Lung (tissue), 12 donors: ENCODE measurements around the gene CAMK2B. TPM values are rescaled to one million over a fixed set of nuclear protein-coding genes. Genes with fewer than 3 reads are reported as not detected.

ENCODE experiments used
- ATAC-seq: fragments of 200-7000 bp; cut with Tn5 transposase; one replicate; pipeline ENCODE4 v1.9.1; 2020; ENCODE audit warnings: moderate number of reproducible peaks; ENCODE audit not compliant: insufficient read depth, low FRiP score
- DNase-seq, 3 donors: peaks; one replicate each; pipeline ENCODE4 v3.0.0-alpha.2; 2013 to 2017
- H3K27ac ChIP-seq, 2 donors: one replicate each; pipeline ENCODE4 v1.5.1; 2013; ENCODE audit warnings: mild to moderate bottlenecking in 2 of 2, moderate library complexity in 2 of 2, control low read depth in 1 of 2, inconsistent platforms in 1 of 2, low read depth in 1 of 2, low read length in 1 of 2
- H3K27me3 ChIP-seq, 3 donors: one replicate each; pipeline ENCODE4 v1.5.1; 2013; ENCODE audit warnings: low read length in 2 of 3; ENCODE audit not compliant: control insufficient read depth in 3 of 3, insufficient read depth in 3 of 3
- H3K36me3 ChIP-seq, 4 donors: one replicate each; pipeline ENCODE4 v1.5.1; 2013; ENCODE audit warnings: low read length in 4 of 4, mild to moderate bottlenecking in 1 of 4, moderate library complexity in 1 of 4; ENCODE audit not compliant: control insufficient read depth in 4 of 4, insufficient read depth in 4 of 4
- H3K4me1 ChIP-seq, 5 donors: one replicate each; pipeline ENCODE4 v1.5.1; 2013; ENCODE audit warnings: low read length in 5 of 5, mild to moderate bottlenecking in 2 of 5, moderate library complexity in 1 of 5; ENCODE audit not compliant: control insufficient read depth in 5 of 5, insufficient read depth in 5 of 5
- H3K4me3 ChIP-seq: one replicate; pipeline ENCODE4 v1.5.1; 2013; ENCODE audit warnings: mild to moderate bottlenecking, control low read depth, moderate library complexity
- H3K9ac ChIP-seq, 2 donors: one replicate each; pipeline ENCODE4 v1.5.1; 2013; ENCODE audit warnings: low read length in 2 of 2, control low read depth in 1 of 2; ENCODE audit not compliant: insufficient read depth in 1 of 2
- H3K9me3 ChIP-seq, 4 donors: one replicate each; pipeline ENCODE4 v1.5.1; 2013; ENCODE audit warnings: low read length in 3 of 4, mild to moderate bottlenecking in 1 of 4, moderate library complexity in 1 of 4; ENCODE audit not compliant: control insufficient read depth in 4 of 4, insufficient read depth in 3 of 4
- WGBS, 2 donors: extraction: QIAGEN DNeasy Blood & Tissue Kit; methylation state at CpG; one replicate each; pipeline ENCODE4 v1.1.7; 2013; 5-methylcytosine and 5-hydroxymethylcytosine counted together
- polyA plus RNA-seq, 2 donors: library from polyadenylated mRNA; stranded (reverse); fragments of 200-250 nt; gene quantifications; one replicate each; pipeline ENCODE4 v1.2.1, GENCODE V29; 2013
- total RNA-seq, 2 donors: library from RNA; depleted of rRNA in 1 of 2; stranded (reverse); fragments of >200 nt in 1 of 2; gene quantifications; one replicate each; pipeline ENCODE4 v1.2.1, GENCODE V29; 2014 to 2021
- TF ChIP-seq, protein P1 (sequence below): IDR thresholded peaks from 2 replicates; pipeline ENCODE4 v1.5.1; 2012; ENCODE audit warnings: mild to moderate bottlenecking; ENCODE audit errors: control extremely low read depth, extremely low read depth
- donor health status: control.
- donor health status: control.
- donor health status: Bipolar disorder and iron deficiency.
- donor health status: healthy.
- donor health status: DM: yes; HTN: yes; CAD: no.

The CAMK2B gene
- total and polyA plus RNA-seq, 4 donors: 0.12 to 0.80 (median 0.33) TPM

- DNase-seq (no peak), ATAC-seq (no peak)
- Histone ChIP-seq H3K9me3 (no peaks in the 10 kb centered on the region), H3K36me3 (no peaks in the 10 kb centered on the region), H3K27me3 (no peaks in the 10 kb centered on the region), H3K27ac (no peak overlapping the region), H3K4me1 (peaks cover 0 to 35% (median 0%) of the 10 kb centered on the region in 5 donors), H3K9ac (no peak overlapping the region), H3K4me3 (no peak overlapping the region)
- TF ChIP-seq, protein P1, sequence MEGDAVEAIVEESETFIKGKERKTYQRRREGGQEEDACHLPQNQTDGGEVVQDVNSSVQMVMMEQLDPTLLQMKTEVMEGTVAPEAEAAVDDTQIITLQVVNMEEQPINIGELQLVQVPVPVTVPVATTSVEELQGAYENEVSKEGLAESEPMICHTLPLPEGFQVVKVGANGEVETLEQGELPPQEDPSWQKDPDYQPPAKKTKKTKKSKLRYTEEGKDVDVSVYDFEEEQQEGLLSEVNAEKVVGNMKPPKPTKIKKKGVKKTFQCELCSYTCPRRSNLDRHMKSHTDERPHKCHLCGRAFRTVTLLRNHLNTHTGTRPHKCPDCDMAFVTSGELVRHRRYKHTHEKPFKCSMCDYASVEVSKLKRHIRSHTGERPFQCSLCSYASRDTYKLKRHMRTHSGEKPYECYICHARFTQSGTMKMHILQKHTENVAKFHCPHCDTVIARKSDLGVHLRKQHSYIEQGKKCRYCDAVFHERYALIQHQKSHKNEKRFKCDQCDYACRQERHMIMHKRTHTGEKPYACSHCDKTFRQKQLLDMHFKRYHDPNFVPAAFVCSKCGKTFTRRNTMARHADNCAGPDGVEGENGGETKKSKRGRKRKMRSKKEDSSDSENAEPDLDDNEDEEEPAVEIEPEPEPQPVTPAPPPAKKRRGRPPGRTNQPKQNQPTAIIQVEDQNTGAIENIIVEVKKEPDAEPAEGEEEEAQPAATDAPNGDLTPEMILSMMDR: no peak
- WGBS, 2 donors: 95 to 96% methylated on average over 3 of the region's 3 CpGs
Observed at GRCh38 chr7:44274623-44274975, 50.8 kb downstream of the CAMK2B start.

DNA sequence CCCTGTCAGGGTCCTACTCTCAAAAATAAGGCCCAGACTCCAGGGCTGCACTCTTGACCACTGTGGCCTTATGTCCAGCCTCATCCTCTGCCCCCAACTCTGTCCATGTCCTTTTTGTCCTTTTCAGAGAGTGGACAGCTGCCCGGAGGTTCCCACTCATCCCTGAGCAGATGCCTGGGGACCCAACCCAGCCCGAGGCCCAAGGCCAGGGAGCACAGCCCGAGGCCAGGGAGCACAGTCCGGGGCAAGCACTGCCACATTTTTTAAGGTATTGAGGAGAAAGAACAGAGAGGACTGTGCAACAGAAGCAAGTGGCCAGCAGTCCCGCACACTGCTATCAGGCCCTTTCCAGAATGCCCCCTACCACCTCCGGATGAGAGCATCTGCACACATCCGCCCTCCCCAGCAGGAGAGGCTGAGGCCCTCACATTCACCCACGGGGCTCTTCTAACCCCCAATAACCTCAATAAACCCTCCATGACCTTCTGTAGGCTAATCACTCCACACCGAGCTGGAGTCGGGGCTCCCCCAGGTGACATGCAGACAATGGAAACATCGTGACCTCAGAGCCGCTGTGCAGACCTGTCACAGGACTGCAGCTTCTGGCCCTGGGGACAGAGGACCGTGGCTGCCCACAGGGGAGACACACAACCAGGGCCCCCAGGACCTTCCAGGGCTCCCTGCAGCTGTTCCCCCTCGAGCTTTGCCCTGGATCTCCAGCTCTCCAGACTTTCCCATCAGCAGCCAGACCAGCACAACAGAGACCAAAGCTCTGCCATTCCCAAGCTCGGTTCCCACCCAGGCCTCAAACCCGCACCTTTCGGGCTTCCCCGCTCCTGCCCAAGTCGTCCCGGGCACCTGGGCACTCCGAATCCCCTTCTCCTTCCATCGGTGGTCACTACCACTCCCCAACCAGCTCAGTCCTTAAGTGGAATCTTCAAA, 51.4 kb downstream of the CAMK2B start:
- H3K27ac ChIP-seq: no peak overlapping the region
- H3K9me3 ChIP-seq: no peaks in the 10 kb centered on the region
- ATAC-seq (no peak), DNase-seq (no peak)
- peaks cover 0 to 35% (median 0%) of the 10 kb centered on the region in 5 donors for H3K4me1 ChIP-seq
- H3K4me3 ChIP-seq: no peak overlapping the region
- H3K9ac ChIP-seq: no peak overlapping the region
- TF ChIP-seq, protein P1: no peak
- H3K27me3 ChIP-seq: no peaks in the 10 kb centered on the region
- H3K36me3 ChIP-seq: no peaks in the 10 kb centered on the region
- 87 to 93% methylated on average over 22 of the region's 22 CpGs for WGBS, 2 donors

GRCh38 chr7:44272981-44273380, 52.4 kb downstream of the CAMK2B start:
- Histone ChIP-seq H3K9ac (no peak overlapping the region), H3K27me3 (no peaks in the 10 kb centered on the region), H3K4me3 (no peak overlapping the region), H3K36me3 (no peaks in the 10 kb centered on the region), H3K27ac (no peak overlapping the region), H3K4me1 (peaks cover 0 to 32% (median 0%) of the 10 kb centered on the region in 5 donors), H3K9me3 (no peaks in the 10 kb centered on the region)
- TF ChIP-seq, protein P1: no peak
- ATAC-seq: no peak
- 89 to 93% methylated on average over 6 of the region's 6 CpGs for WGBS, 2 donors
- no peak for DNase-seq
